ENCODE results near the gene GNPNAT1. TPM values are rescaled to one million over a fixed set of nuclear protein-coding genes. Genes with fewer than 3 reads are reported as not detected.

The GNPNAT1 gene
- 34.8 and 51.6 TPM in 2 replicates for total RNA-seq

GRCh38 chr14:52791223-52792096, at the start of gene GNPNAT1:
GNPNAT1 (minus strand) TSS chr14:52791607; CDS start chr14:52784650, 6,957 bp downstream.

DNA sequence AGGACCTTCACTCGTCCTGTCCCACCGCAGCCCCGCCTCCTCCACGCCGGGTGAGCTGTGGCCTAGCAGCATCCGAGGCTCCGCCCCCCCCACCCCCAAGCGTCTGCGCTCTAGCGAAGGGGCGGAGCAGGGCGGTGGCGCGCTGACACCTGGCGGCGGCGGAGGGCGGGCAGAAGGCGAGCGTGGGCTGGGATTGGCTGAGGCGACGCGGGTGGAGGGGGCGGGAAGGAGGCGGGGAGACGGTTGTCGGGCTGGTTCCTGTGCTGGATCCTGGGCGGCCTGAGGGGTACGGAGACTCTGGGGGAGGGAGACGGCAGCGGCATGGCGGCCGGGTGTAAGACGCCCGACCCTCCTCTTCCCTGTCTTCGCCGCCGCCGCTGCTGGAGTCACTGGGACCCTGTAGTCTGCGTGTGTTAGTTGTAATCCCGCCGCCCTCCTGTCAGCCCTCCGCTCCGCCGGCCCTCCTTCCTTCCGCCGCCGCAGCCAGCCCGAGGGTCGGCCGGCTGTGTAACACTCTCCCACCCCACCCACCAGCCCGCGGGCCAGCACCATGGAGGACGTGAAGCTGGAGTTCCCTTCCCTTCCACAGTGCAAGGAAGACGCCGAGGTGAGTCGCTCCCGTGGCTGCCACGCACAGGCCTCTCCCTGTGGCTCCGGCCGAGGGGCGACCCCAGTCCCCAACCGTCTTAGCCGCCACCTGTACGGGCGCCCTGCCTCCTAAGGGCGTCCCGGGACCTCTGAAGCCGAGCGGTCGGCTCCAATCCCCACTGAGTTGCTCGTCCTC, 61.3 kb downstream of the GNPNAT1 start, which contains the start of gene STYX:
Gene STYX, plus strand, starts transcription at position 242 of the 784 bp plus-strand sequence. Its CDS starts 309 bp downstream, at position 551.

Other genes starting within 250 kb of the GNPNAT1 start
- 1.9 and 2.1 TPM in 2 replicates for gene TXNDC16, start 239.1 kb downstream of the GNPNAT1 start, total RNA-seq
- under 0.01 and 0.07 TPM in 2 replicates for gene GPR137C, start 238.8 kb downstream of the GNPNAT1 start, total RNA-seq
- gene ERO1A, start 96.0 kb downstream of the GNPNAT1 start, total RNA-seq = 162 and 219 TPM in 2 replicates
- 80.0 and 113 TPM in 2 replicates for gene PSMC6, start 84.4 kb downstream of the GNPNAT1 start, total RNA-seq
- 19.0 and 23.9 TPM in 2 replicates for gene STYX, start 61.4 kb downstream of the GNPNAT1 start, total RNA-seq
- 26.4 and 34.2 TPM in 2 replicates for gene FERMT2, start 159.4 kb upstream of the GNPNAT1 start, total RNA-seq